GM12873 (cell line): ENCODE data around the gene TCEAL3.

Experiments
- TF ChIP-seq, protein P1 (sequence below): IDR thresholded peaks from 2 replicates; pipeline ENCODE4 v1.5.1; 2012; ENCODE audit warnings: low read depth, mild to moderate bottlenecking, moderate library complexity, low read length, control low read depth; ENCODE audit not compliant: insufficient read depth; ENCODE audit errors: missing control alignments

TCEAL3 gene

DNA sequence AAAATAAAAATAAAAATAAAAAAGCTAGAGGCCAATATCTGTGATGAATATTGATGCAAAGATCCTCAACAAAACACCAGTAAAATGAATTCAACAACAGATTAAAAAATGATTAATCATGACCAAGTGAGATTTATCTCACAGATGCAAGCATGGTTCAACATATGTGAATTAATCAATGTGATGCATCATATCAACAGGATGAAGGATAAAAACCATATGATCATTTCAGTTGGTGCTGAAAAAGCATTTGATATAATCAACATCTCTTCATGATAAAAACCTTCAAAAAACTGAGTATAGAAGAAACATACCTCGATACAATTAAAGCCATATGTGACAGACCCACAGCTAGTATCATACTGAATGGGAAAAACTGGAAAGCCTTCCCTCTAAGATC, 39.9 kb downstream of the TCEAL3 start:
- TF ChIP-seq, protein P1, sequence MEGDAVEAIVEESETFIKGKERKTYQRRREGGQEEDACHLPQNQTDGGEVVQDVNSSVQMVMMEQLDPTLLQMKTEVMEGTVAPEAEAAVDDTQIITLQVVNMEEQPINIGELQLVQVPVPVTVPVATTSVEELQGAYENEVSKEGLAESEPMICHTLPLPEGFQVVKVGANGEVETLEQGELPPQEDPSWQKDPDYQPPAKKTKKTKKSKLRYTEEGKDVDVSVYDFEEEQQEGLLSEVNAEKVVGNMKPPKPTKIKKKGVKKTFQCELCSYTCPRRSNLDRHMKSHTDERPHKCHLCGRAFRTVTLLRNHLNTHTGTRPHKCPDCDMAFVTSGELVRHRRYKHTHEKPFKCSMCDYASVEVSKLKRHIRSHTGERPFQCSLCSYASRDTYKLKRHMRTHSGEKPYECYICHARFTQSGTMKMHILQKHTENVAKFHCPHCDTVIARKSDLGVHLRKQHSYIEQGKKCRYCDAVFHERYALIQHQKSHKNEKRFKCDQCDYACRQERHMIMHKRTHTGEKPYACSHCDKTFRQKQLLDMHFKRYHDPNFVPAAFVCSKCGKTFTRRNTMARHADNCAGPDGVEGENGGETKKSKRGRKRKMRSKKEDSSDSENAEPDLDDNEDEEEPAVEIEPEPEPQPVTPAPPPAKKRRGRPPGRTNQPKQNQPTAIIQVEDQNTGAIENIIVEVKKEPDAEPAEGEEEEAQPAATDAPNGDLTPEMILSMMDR: no peak

DNA sequence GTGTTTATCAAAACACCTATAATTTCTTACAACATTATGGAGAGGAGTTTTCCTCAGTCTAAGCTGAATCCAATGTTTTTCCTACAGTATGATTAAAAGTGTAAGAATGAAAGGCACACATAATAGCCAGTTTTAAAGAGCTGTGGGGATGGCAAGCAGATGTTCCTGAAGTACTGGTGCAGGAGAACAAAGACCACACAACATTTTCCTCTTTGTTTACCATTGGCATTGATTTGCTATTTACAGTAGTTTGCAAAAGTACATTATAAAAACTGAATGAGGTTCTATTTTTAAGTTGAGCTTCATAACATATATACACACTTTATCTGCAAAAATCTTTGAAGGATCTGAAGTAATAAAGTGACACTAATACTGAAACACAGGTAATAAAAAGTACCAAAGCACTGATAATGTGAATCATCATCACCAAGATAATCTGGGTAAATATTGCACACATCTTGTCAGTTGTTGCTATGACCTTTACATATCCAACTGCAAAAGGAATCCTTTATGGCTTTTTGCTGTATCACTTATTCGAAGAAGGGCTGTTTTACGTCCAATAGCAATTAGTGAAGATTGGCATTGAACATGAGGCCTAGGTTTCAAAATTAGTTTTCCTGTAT, 43.5 kb downstream of the TCEAL3 start:
- TF ChIP-seq, protein P1: no peak

- TF ChIP-seq, protein P1: no peak
These were observed 48.9 kb downstream of the TCEAL3 start for GRCh38 chrX:103656617-103657016.

DNA sequence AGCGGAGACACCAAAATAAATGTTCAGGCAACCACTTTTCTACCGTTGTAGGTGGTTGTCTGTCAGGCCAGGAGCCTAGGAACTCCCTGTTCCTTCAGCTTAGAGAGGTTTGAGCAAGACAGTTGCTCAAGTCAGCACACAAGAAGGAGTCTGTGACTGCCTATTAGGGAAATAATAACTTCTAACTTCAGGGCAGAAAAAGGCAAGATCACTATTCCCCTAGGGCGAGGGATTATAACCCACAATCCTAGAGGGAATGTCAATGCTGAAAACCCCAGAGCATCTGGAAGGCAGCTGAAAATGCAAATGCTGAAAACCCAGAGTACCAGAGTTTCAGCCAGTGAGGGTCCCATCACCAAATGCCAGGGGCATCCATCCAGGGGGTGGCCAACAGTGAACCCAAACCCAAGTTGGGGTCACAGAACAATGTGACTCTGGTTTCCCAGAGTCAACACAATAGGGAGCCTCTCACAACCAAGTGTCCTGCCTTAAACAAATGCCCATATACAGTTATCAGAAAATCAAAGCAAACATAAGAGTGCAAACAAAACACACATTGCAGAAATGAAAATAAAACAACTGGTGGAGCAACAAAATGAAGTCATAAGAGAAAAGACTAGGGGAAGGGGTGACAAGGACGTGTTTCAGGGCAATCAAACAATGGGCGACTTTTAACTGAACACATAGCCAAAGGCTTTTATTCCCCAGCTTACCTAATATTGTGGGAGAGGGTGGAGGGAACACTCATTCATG, 51.1 kb downstream of the TCEAL3 start:
- TF ChIP-seq, protein P1: no peak
